ENCODE measurements around the gene MTHFSD.

Gene MTHFSD

DNA sequence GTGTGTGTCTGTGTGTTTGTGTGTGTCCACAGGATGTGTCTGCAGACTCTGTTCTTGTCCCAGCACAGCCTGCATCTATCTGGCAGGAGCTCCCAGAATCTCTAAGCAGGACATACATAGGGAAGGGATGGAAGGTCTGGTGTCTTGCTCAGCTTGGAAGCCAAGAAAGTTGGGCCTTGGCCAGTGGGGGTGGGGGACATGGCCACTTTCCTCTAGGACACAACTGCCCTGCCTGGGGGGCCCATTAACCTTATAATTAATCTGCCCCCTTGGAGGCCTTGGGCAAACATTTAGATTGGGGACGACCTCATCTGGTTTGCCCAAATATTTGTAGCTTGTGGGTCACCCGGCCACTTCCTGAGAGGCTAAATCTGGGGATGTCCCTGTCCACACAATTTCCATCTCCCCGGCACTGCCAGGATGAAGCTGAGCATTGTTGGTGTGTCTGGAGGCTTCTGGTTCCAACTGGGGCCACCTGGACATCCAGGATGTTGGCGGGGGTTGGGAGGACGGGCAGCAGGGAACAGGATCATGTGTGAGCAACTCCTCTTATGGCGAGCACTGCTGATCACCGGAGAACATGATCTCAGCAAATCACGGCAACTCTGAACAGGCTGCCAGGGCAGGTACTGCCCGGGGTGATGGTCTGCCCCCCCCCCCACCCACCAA is 61.9 kb downstream of the MTHFSD start:
- no peak for TF ChIP-seq ZNF274 (IDR thresholded peaks at IDR 0.05; ENCODE audit: low read depth, low read length)
- no peak overlapping the region for H3K4me3 ChIP-seq (ENCODE audit: low read length)

DNA sequence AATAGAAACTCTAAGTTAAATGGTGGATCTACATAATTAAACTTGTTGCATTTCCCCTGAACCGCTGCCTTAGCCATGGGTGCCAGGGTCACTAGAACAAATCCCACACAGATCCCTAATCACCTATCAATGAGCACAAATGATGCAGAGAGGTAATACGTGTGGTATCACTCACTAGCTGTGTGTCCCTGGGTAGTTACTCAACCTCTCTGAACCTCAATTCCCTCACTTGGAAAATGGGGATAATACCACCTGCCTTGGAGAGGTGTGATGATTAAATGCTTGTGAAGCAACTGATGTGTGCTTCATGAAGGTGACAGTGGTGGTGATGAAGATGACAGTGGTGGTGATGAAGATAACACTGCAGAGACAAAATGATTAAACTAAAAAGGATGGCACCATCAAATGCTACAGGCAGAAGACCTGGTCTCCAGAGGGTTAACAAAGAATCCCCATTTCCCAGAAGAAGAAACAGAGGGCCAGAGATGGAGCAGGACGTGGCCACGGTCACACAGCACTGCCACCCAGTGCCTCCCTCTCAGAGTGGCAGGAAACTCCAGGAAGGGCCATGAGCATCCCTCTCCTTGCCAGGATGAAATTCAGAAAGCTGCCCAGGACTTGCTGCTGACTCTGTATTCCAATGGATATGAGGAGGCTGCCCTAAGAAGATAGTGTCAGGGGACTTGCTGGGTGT is 62.6 kb downstream of the MTHFSD start:
- no peak overlapping the region for H3K4me3 ChIP-seq (ENCODE audit: low read length)
- TF ChIP-seq ZNF274 (IDR thresholded peaks at IDR 0.05; ENCODE audit: low read depth, low read length), result no peak

DNA sequence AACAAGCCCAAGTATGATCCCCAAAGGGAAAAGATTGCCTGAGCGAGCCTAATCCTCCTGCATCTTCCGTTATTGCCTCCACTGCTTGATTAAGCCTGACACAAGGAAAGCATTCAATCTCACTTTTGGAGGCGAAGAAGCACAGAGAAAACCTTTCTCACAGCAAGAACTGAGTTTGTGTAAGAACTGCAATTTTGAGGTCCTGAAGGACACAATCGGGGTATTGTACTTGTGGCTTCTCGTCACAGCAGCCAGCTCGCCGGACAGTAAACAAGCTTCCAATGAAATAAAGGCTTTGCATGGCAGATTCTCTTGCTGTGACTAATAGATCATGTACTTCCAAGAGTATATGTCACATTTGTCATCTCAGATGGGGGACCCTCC is 63.4 kb downstream of the MTHFSD start:
- H3K4me3 ChIP-seq (ENCODE audit: low read length), result no peak overlapping the region
- TF ChIP-seq ZNF274 (IDR thresholded peaks at IDR 0.05; ENCODE audit: low read depth, low read length), result no peak

DNA sequence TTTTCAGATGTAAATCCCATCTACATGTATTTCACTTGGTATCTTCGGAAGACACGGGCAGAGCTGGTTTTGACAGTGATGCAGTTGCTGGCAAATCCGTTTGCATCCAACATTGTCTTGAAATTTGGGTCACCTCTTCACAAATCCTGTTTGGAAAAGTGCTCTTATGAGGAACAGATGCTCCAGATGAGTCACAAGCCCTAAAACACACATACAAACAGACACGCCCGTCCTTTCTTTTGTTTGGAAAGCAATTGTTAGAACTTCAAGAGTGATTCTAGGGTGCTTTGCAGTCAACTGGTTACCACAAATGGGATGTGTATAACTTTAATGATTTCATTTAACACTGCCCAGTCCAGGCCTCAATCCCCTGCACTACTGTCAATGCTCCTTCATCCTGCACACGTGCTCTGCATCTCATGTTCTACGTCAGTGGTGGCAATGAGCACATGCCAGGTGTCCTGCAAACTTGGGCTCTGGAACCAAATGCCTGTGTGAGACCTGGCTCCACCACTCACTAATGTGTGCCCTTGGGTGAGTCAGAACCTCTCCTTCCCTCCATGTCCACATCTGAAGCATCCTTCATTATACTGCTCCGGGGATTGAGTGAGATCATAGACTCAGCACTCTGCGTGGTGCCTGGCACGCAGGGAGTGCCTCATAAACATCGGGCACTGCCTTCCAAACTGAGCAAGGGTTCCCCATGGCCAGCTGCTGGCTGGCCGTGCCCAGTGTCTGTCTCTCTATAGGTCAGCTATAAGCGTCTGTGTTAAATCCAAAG is 64.0 kb downstream of the MTHFSD start:
- no peak for TF ChIP-seq ZNF274 (IDR thresholded peaks at IDR 0.05; ENCODE audit: low read depth, low read length)
- H3K4me3 ChIP-seq (ENCODE audit: low read length), result no peak overlapping the region

DNA sequence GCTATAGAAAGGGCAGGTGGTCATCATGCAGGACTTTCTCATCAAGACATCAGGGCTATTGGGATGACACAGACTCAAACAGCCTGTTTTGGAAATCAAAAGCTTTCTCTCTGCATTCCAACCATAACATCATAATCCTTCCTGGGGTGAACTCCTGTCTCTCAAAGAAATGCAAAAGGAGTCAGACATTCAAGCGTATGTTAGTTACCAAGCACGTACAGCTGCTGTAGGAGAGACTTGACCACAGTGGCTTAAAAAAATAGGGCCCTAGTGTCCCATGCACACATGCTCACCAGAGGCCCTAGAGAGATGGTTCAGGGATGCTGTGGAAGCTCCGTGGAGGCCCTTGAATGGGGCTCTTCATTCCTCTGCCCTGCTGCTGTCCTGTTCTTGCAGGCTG is 69.3 kb downstream of the MTHFSD start:
- no peak for TF ChIP-seq ZNF274 (IDR thresholded peaks at IDR 0.05; ENCODE audit: low read depth, low read length)
- no peak overlapping the region for H3K4me3 ChIP-seq (ENCODE audit: low read length)

DNA sequence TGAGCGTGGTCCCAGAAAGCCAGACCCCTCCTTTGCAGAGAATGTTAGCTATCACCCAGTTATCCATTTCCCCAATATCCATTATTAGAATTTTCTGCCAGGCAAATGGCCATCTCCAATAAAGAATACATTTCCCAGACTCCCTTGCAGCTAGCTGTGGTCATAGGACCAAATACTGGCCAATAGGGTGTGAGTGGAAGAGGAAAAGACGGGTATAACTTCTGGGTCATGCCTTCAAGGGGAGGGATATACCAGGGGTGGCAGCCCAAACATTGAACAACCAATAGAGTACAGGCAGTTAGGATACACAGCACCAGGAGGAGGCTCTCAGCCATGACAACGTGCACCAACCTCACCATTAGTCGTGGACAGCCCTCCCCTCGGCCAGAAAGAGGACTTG is 70.8 kb downstream of the MTHFSD start:
- H3K4me3 ChIP-seq (ENCODE audit: low read length), result no peak overlapping the region
- no peak for TF ChIP-seq ZNF274 (IDR thresholded peaks at IDR 0.05; ENCODE audit: low read depth, low read length)

DNA sequence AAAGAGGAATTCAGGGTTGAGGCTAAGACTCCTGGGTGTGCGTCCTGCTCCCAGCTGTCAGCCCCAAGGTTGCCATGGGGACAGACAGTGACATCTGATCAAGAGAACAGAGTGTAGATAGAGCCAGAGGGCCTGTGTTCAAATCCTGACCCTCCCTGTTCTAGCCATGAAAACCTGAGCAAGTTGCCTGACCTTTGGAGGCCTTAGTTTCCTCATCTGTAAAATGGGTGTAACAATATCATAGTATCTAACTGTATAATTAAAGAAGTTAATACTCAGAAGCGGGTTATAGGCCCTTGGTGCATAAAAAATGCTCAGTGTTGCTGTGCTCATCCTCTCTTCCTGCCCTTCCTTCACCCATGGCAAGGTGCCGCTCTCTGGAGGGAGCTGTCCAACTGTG is 73.4 kb downstream of the MTHFSD start:
- H3K4me3 ChIP-seq (ENCODE audit: low read length), result no peak overlapping the region
- no peak for TF ChIP-seq ZNF274 (IDR thresholded peaks at IDR 0.05; ENCODE audit: low read depth, low read length)

DNA sequence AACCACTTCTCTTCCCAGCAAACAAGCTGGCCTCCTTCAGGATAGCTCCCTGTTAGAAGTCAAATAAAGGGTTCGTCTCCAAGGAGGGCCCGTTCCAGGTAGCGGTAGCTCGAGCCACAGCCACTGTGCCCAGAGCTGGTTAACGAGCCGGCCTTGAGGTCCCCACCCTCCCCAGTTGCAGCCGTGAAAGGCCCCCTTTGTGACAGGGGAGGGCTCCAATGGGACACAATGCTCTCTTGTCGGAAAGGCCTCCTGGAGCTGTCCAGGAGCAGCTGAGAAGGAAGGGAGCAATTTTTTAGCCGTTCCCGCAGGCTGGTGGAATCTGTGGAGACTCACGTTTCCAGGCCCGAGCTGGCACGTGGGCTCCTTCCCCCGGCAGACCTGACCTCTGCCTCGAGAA is 74.6 kb downstream of the MTHFSD start:
- TF ChIP-seq ZNF274 (IDR thresholded peaks at IDR 0.05; ENCODE audit: low read depth, low read length), result no peak
- H3K4me3 ChIP-seq (ENCODE audit: low read length), result no peak overlapping the region

All from GM08714 (cell line).